CD4-positive, alpha-beta T cell (primary cell): ENCODE results near the gene TDRD7. TPM values are rescaled to one million over a fixed set of nuclear protein-coding genes. Genes with fewer than 3 reads are reported as not detected.

Source experiments
- ATAC-seq: fragments of 200-7000 bp; cut with Tn5 transposase; one replicate; pipeline ENCODE4 v1.10.0; 2022; ENCODE audit warnings: mild to moderate bottlenecking; ENCODE audit not compliant: poor library complexity
- CTCF ChIA-PET: fragments of 350-600 bp; sonication (Branson Sonifier 250); formaldehyde crosslinking; loops from one replicate; lab custom pipeline; 2021; ENCODE audit warnings: antibody characterized with exemption, inconsistent platforms; lab: Charles Lee
- POLR2A ChIA-PET: fragments of 350-600 bp; sonication (Branson Sonifier 250); formaldehyde crosslinking; loops from one replicate; lab custom pipeline; 2021; ENCODE audit warnings: antibody characterized with exemption, inconsistent platforms; lab: Charles Lee
- DNase-seq, 14 experiments: peaks; one replicate each; pipeline ENCODE4 v3.0.0-alpha.2; 2013 to 2020; ENCODE audit warnings: mixed read lengths in 2 of 14
- H3K27ac ChIP-seq, 2 donors: one replicate each; pipeline versions ENCODE4 v1.5.1 to v1.7.0; 2013; ENCODE audit warnings: low read length in 2 of 2, low read depth in 1 of 2, mild to moderate bottlenecking in 1 of 2
- H3K27me3 ChIP-seq, 2 experiments: 1 replicate in 1 of 2; 2 replicates in 1 of 2; pipeline versions ENCODE4 v1.6.1 to v1.7.0; 2013; ENCODE audit warnings: low read length in 2 of 2, control low read depth in 1 of 2, mild to moderate bottlenecking in 1 of 2, moderate library complexity in 1 of 2; ENCODE audit not compliant: insufficient read depth in 2 of 2, control insufficient read depth in 1 of 2
- H3K36me3 ChIP-seq: one replicate; pipeline ENCODE4 v1.6.1; 2013; ENCODE audit warnings: low read length, control low read depth; ENCODE audit not compliant: insufficient read depth
- H3K4me1 ChIP-seq: one replicate; pipeline ENCODE4 v1.6.1; 2013; ENCODE audit warnings: low read length, control low read depth; ENCODE audit not compliant: insufficient read depth
- H3K4me3 ChIP-seq: one replicate; pipeline ENCODE4 v1.5.1; 2013; ENCODE audit warnings: mild to moderate bottlenecking, low read length, moderate library complexity
- H3K9me3 ChIP-seq, 2 experiments: 1 replicate in 1 of 2; 2 replicates in 1 of 2; pipeline versions ENCODE4 v1.6.1 to v1.7.0; 2013; ENCODE audit warnings: low read length in 2 of 2, mild to moderate bottlenecking in 2 of 2, control low read depth in 1 of 2, moderate library complexity in 1 of 2; ENCODE audit not compliant: control insufficient read depth in 1 of 2, insufficient read depth in 1 of 2
- H3K27ac Mint-ChIP-seq: one replicate; pipeline ENCODE4 v1.8.0; 2020; ENCODE audit warnings: mixed read lengths
- H3K27me3 Mint-ChIP-seq: one replicate; pipeline ENCODE4 v1.8.0; 2021; ENCODE audit warnings: mixed read lengths
- H3K36me3 Mint-ChIP-seq: one replicate; pipeline ENCODE4 v1.8.0; 2021; ENCODE audit warnings: low read depth, mixed read lengths
- H3K4me1 Mint-ChIP-seq: one replicate; pipeline ENCODE4 v1.8.0; 2021; ENCODE audit warnings: low read depth, mixed read lengths
- H3K4me3 Mint-ChIP-seq: one replicate; pipeline ENCODE4 v1.8.0; 2020; ENCODE audit warnings: mild to moderate bottlenecking, mixed read lengths
- H3K9me3 Mint-ChIP-seq: one replicate; pipeline ENCODE4 v1.8.0; 2020; ENCODE audit warnings: mixed read lengths
- CTCF ChIP-seq: fragments of 200-600 bp; IDR thresholded peaks from one replicate; pipeline ENCODE4 v1.8.0; 2022; ENCODE audit warnings: antibody characterized with exemption, mild to moderate bottlenecking
- intact Hi-C, 2 experiments: fragments of 100-400 bp; cut with DNase I in 1 of 2; cut with micrococcal nuclease in 1 of 2; formaldehyde crosslinking; loops; one replicate each; pipeline versions ENCODE4 v1.15.1 to v1.9.0; 2023 to 2025; cut with DNase I, micrococcal nuclease
- total RNA-seq, 174 experiments: library from RNA in 2 of 174; stranded (reverse) in 2 of 174; gene quantifications; one replicate each; pipeline ENCODE4 v1.2.3 and lab custom pipeline; 2021 to 2026

TDRD7 gene
- total RNA-seq, 2 experiments from 2014 or later = 3.3 to 3.6 TPM

DNA sequence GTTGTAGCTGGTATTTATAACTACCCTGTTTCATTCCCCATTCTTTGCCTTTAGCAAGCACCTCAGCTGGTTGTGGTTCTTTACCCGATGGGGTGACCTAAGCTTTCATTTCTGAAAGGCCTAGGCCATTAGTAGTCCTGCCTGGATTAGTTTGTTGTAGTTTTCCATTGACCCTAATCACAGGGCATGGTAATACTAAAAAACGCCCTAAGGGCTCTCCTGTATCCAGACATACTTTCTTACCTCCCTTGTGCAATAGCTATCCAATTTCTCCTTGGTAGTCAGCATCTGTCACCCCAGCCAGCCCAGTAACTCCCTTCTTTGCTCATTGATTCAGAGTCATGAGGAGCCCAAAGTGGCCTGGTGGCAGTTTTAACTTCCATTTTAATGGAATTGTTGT, 113.6 kb downstream of the TDRD7 start:
- ChIA-PET POLR2A (no interaction called here), CTCF (no interaction called here)
- DNase-seq = no peak
- Histone ChIP-seq H3K27me3 (no peaks in the 10 kb centered on the region), H3K4me1 (no peaks in the 10 kb centered on the region), H3K36me3 (no peaks in the 10 kb centered on the region), H3K4me3 (no peak overlapping the region), H3K9me3 (no peaks in the 10 kb centered on the region), H3K27ac (no peak overlapping the region)
- no peak overlapping the region for H3K4me3 Mint-ChIP-seq
- H3K27me3 Mint-ChIP-seq = peaks cover 6% of the 10 kb centered on the region
- no peak for ATAC-seq
- no peak for TF ChIP-seq CTCF
- intact Hi-C loops = no loop called here
- no peak overlapping the region for H3K27ac Mint-ChIP-seq
- H3K9me3 Mint-ChIP-seq = no peaks in the 10 kb centered on the region
- H3K4me1 Mint-ChIP-seq = no peaks in the 10 kb centered on the region
- no peaks in the 10 kb centered on the region for H3K36me3 Mint-ChIP-seq

- intact Hi-C loops = no loop called here
- H3K9me3 Mint-ChIP-seq = no peaks in the 10 kb centered on the region
- Histone ChIP-seq H3K4me1 (no peaks in the 10 kb centered on the region), H3K4me3 (no peak overlapping the region), H3K27me3 (no peaks in the 10 kb centered on the region), H3K9me3 (no peaks in the 10 kb centered on the region), H3K36me3 (no peaks in the 10 kb centered on the region), H3K27ac (no peak overlapping the region)
- CTCF ChIA-PET = no interaction called here
- H3K36me3 Mint-ChIP-seq = no peaks in the 10 kb centered on the region
- H3K27me3 Mint-ChIP-seq = no peaks in the 10 kb centered on the region
- DNase-seq (no peak), ATAC-seq (no peak)
- no peak overlapping the region for H3K4me3 Mint-ChIP-seq
- POLR2A ChIA-PET = no interaction called here
- no peak for TF ChIP-seq CTCF
- H3K4me1 Mint-ChIP-seq = no peaks in the 10 kb centered on the region
- no peak overlapping the region for H3K27ac Mint-ChIP-seq
Observed at GRCh38 chr9:97526895-97527575, 115.1 kb downstream of the TDRD7 start.

DNA sequence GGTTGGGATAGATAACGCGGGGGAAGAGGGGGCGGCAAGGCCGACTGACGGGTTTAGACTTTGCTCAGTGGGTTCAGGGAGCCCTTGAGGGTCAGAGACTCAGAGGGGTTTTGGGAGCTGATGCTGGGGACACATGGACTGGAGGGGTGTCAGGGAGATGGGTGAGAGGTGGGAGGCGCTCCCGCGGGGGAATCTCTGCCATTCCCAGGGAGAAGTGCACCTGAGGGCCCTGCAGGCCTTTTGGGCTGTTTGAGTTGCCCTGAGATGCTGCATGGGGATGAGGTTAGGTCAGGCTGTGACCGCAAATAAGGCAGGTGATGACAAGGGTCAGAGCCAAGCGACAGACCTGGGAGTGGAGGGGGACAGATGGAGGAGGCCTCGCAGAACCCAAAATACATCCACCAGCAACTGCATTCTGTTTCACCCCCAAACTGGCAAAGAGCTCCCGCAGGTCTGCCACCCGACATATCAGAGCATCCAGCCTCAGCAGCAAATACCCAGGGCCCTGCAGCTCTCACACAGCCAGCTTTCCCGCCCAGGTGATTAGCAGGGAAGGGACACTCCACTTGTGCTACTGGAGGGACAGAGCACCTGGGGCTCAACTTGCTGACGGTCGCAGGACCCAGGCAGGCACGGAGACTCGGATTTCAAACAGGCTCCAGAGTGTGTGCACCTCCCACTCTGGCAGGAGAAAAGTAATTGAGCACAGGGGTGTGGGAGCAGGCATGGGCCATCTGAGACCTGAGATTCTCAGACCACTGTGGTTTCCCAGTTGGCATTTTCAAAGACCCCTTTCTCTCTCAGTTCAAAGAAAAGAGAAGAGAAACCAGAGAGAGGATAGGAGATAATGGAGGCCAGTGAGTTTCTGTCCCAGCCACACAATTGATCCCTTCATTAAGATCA, 116.0 kb downstream of the TDRD7 start:
- H3K27me3 Mint-ChIP-seq = no peaks in the 10 kb centered on the region
- CTCF ChIA-PET = no interaction called here
- no peak overlapping the region for H3K4me3 ChIP-seq
- POLR2A ChIA-PET = no interaction called here
- no peak for TF ChIP-seq CTCF
- H3K36me3 Mint-ChIP-seq = no peaks in the 10 kb centered on the region
- DNase-seq (no peak), ATAC-seq (no peak)
- H3K9me3 Mint-ChIP-seq = no peaks in the 10 kb centered on the region
- no peaks in the 10 kb centered on the region for H3K4me1 ChIP-seq
- no peak overlapping the region for H3K4me3 Mint-ChIP-seq
- H3K27me3 ChIP-seq = no peaks in the 10 kb centered on the region
- H3K36me3 ChIP-seq = no peaks in the 10 kb centered on the region
- no peak overlapping the region for H3K27ac Mint-ChIP-seq
- H3K9me3 ChIP-seq = no peaks in the 10 kb centered on the region
- H3K27ac ChIP-seq = no peak overlapping the region
- H3K4me1 Mint-ChIP-seq = no peaks in the 10 kb centered on the region
- intact Hi-C loops = no loop called here
